ENCODE results near the gene ZFYVE28. TPM values are rescaled to one million over a fixed set of nuclear protein-coding genes. Genes with fewer than 3 reads are reported as not detected.
A peak's percentile ranks its signal among the peaks of the same experiment; 100 is the strongest.

Gene ZFYVE28
- total and polyA plus RNA-seq, 2 donors from 2014 or later: 8.0 to 18.9 TPM

DNA sequence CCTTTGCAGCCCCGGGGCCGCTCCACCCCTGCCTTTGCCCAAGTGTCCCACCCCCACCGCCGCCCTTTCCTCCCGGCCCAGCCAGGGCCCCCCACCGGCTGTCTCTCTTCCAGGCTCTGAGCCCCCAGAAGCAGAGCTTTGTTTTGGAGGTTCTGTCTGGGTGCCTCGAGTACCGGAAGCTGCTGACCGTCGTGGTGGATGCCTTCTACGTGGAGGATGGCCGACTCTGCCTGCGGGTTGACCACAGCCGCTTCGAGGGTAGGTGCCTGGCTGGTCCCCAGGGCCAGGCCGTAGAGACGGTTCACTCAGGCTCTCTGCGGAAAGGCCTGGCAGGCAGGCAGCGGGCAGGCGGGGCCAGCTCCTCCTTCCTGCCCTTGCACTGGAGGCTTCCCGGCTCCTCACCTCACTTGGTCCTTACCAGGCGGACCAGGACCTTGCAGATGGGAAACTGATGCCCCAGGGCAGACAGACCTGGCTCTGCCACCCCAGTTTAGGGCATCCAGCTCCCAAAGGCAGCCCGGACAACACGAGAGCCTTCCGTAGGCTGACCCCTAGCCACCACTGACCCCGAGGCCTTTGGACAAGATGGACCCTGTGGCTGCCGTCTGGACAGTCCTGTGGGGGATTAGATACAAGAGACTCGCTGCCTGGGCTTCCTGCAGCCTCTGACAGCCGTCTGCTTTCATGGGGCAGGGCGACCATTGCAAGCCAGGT, 18.5 kb upstream of the ZFYVE28 start:
- intact Hi-C loops (cut with DNase I): no loop called here
- no peak overlapping the region for H3K4me3 ChIP-seq (ENCODE audit: low read length in 3 of 3)
- no peak for FAIRE-seq
- H3K9me3 ChIP-seq (ENCODE audit: control insufficient read depth in 2 of 3, insufficient read depth in 1 of 3, low read length in 3 of 3): no peaks in the 10 kb centered on the region
- peak in 1 of 5 donors; percentile 70 for DNase-seq
- H3K27ac ChIP-seq (ENCODE audit: low read depth in 2 of 2, low read length in 2 of 2): no peak overlapping the region
- TF ChIP-seq, protein P1, sequence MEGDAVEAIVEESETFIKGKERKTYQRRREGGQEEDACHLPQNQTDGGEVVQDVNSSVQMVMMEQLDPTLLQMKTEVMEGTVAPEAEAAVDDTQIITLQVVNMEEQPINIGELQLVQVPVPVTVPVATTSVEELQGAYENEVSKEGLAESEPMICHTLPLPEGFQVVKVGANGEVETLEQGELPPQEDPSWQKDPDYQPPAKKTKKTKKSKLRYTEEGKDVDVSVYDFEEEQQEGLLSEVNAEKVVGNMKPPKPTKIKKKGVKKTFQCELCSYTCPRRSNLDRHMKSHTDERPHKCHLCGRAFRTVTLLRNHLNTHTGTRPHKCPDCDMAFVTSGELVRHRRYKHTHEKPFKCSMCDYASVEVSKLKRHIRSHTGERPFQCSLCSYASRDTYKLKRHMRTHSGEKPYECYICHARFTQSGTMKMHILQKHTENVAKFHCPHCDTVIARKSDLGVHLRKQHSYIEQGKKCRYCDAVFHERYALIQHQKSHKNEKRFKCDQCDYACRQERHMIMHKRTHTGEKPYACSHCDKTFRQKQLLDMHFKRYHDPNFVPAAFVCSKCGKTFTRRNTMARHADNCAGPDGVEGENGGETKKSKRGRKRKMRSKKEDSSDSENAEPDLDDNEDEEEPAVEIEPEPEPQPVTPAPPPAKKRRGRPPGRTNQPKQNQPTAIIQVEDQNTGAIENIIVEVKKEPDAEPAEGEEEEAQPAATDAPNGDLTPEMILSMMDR (IDR thresholded peaks at IDR 0.05; ENCODE audit: borderline replicate concordance, extremely low read depth, insufficient read depth): no peak
- H3K4me1 ChIP-seq (ENCODE audit: control insufficient read depth in 2 of 3, insufficient read depth in 2 of 3, low read depth in 1 of 3, low read length in 3 of 3): peaks cover 0 to 2% (median 0%) of the 10 kb centered on the region in 3 donors
- no peaks in the 10 kb centered on the region for H3K36me3 ChIP-seq (ENCODE audit: control insufficient read depth in 2 of 3, insufficient read depth in 3 of 3, low read length in 3 of 3)
- no peaks in the 10 kb centered on the region for H3K27me3 ChIP-seq (ENCODE audit: control insufficient read depth, insufficient read depth, low read length)
- no peak overlapping the region for H3K9ac ChIP-seq (ENCODE audit: low read length in 3 of 3)

- DNase-seq (peak in 1 of 5 donors; percentile 22), FAIRE-seq (no peak)
- H3K9ac ChIP-seq (ENCODE audit: low read length in 3 of 3): no peak overlapping the region
- TF ChIP-seq, protein P1 (IDR thresholded peaks at IDR 0.05; ENCODE audit: borderline replicate concordance, extremely low read depth, insufficient read depth): no peak
- H3K9me3 ChIP-seq (ENCODE audit: control insufficient read depth in 2 of 3, insufficient read depth in 1 of 3, low read length in 3 of 3): no peaks in the 10 kb centered on the region
- H3K27me3 ChIP-seq (ENCODE audit: control insufficient read depth, insufficient read depth, low read length): no peaks in the 10 kb centered on the region
- peaks cover 0 to 2% (median 0%) of the 10 kb centered on the region in 3 donors for H3K4me1 ChIP-seq (ENCODE audit: control insufficient read depth in 2 of 3, insufficient read depth in 2 of 3, low read depth in 1 of 3, low read length in 3 of 3)
- intact Hi-C loops (cut with DNase I): no loop called here
- H3K4me3 ChIP-seq (ENCODE audit: low read length in 3 of 3): no peak overlapping the region
- no peaks in the 10 kb centered on the region for H3K36me3 ChIP-seq (ENCODE audit: control insufficient read depth in 2 of 3, insufficient read depth in 3 of 3, low read length in 3 of 3)
- H3K27ac ChIP-seq (ENCODE audit: low read depth in 2 of 2, low read length in 2 of 2): no peak overlapping the region
These were observed 17.9 kb upstream of the ZFYVE28 start for GRCh38 chr4:2436301-2436700.

- FAIRE-seq: no peak
- intact Hi-C loops (cut with DNase I): no loop called here
- TF ChIP-seq, protein P1 (IDR thresholded peaks at IDR 0.05; ENCODE audit: borderline replicate concordance, extremely low read depth, insufficient read depth): no peak
- H3K36me3 ChIP-seq (ENCODE audit: control insufficient read depth in 2 of 3, insufficient read depth in 3 of 3, low read length in 3 of 3): no peaks in the 10 kb centered on the region
- no peak overlapping the region for H3K27ac ChIP-seq (ENCODE audit: low read depth in 2 of 2, low read length in 2 of 2)
- peaks cover 0 to 2% (median 0%) of the 10 kb centered on the region in 3 donors for H3K4me1 ChIP-seq (ENCODE audit: control insufficient read depth in 2 of 3, insufficient read depth in 2 of 3, low read depth in 1 of 3, low read length in 3 of 3)
- no peak overlapping the region for H3K9ac ChIP-seq (ENCODE audit: low read length in 3 of 3)
- H3K9me3 ChIP-seq (ENCODE audit: control insufficient read depth in 2 of 3, insufficient read depth in 1 of 3, low read length in 3 of 3): no peaks in the 10 kb centered on the region
- H3K4me3 ChIP-seq (ENCODE audit: low read length in 3 of 3): no peak overlapping the region
- no peaks in the 10 kb centered on the region for H3K27me3 ChIP-seq (ENCODE audit: control insufficient read depth, insufficient read depth, low read length)
- peak in 1 of 5 donors; percentile 50 for DNase-seq
These were observed 16.0 kb upstream of the ZFYVE28 start for GRCh38 chr4:2434420-2434819.
